ENCODE results near the gene PKN1.

The PKN1 gene

DNA sequence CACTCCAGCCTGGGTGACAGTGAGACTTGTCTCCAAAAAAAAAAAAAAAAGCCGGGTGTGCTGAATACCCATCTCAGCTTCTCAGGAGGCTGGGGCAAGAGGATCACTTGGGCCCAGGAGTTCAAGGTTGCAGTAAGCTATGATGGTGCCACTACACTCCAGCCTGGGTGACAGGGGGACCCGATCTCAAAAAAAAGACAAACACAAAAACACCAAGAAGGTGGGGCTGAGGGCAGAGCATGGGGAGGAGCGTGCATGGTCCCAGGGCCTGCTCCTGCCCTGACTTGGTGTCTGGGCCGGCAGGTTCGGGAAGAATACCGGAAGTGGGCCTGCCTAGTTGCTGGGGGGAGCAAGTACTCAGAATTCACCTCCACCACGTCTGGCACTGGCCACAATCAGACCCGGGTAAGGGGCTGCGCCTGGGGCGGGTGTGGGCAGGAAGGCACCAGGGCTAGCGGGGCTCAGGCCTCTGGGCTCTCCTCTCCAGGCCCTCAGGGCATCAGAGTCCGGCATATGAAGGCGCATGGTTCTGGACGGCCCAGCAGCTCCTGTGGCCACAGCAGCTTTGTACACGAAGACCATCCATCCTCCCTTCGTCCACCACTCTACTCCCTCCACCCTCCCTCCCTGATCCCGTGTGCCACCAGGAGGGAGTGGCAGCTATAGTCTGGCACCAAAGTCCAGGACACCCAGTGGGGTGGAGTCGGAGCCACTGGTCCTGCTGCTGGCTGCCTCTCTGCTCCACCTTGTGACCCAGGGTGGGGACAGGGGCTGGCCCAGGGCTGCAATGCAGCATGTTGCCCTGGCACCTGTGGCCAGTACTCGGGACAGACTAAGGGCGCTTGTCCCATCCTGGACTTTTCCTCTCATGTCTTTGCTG, 25.3 kb upstream of the PKN1 start:
- no peak for DNase-seq

DNA sequence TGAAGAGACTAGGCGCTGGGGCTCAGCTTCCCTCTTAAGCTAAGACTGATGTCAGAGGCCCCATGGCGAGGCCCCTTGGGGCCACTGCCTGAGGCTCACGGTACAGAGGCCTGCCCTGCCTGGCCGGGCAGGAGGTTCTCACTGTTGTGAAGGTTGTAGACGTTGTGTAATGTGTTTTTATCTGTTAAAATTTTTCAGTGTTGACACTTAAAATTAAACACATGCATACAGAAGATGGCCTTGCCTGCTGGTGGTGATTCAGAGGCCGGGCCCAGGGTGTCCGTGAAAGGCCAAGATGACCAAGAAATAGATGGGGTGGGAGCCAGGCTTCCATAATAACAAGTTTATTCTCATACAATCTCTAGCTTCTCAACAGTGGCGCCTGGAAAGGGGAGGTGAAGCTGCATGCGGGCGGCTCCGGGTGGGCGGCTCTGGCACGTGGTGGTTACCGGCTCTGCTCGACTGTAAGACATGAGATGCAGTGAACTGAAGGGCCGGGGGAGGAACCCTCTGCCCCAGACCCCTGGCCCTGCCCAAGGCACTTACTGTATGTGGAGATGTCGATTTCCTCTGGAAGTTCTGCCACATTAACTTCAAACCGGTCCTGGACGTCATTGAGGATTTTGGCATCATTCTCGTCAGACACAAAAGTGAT, 24.5 kb upstream of the PKN1 start:
- no peak for DNase-seq

DNA sequence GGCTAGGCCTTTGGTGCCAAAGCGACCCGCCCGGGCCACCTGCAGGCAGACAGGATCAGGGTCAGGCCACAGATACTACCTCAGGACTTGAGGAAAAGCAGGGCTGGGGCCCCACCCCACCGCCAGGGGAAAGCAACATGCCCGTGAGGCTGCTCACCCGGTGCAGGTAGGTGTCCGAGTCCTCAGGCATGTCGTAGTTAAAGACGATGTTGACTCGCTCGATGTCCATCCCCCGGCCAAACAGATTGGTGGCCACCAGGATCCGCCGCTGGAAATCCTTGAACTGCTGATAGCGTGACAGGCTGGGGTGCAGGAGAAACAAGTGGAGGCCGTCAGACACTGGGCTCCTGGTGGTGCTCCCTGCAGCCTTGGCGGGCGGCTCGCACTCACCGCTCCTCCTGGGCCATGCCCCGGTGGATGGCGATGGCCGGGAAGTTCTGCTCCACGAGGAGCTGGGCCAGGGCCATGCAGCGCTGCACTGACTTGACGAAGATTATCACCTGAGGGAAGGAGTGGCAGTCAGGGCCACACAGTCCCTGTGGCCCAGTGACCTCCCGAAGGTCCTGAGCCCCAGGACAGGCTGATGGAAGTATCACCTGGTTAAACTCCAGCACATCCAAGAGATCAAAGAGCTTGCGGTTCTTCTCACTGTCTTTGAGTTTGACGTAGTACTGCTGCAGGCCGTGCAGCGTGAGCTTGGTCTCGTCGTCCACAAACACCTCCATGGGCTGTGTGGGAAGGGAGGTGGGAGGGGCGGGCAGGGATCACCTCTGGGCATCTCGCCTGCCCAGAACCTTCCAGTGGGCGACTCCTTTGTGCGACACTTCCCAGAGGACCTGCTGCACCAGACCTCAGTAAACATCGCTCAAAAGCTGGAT, 23.7 kb upstream of the PKN1 start:
- no peak for DNase-seq

DNA sequence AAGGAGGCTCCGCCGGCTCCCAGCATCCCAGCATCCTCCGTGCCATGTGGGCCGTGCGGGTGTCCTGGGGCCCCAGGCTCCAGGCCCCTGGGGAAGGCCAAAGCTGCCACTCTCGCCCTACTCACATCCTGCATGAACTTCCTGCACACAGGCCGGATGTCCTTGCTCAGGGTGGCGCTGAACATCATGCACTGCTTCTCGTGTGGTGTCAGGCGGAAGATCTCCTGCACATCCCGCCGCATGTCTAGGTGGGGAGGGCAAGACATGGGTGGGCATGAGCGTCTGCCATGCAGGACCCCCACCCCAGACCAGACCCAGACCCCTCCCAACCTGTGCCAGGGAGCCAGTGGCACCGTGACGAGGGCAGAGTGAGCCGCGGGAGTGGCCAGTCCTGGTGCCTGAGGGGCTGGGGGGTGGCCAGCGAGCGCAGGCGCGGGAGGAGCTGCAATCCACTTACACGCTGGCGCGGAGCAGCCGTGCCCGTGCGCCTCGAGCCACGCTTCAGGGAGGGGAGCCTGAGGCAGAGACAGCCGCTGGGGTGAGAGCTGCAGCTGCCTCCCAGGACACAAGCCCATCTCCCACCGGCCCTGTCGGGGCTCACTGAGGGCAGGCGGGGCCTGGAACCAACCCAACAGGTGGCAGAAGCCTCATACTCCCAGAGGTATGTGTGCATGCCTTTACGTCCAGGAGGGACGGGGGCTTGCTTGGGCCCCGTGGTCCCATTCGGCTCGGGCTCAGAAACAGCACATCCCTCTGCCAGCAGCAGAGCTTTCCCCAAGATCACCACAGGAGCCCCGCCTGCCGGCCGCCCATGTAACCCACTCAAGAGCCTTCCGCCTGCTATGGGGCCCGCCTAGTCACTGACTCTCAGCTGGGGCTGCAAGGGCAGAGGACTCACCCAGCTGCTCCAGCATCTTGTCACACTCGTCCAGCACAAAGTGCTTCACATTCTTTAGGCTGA, 22.7 kb upstream of the PKN1 start:
- no peak for DNase-seq

DNA sequence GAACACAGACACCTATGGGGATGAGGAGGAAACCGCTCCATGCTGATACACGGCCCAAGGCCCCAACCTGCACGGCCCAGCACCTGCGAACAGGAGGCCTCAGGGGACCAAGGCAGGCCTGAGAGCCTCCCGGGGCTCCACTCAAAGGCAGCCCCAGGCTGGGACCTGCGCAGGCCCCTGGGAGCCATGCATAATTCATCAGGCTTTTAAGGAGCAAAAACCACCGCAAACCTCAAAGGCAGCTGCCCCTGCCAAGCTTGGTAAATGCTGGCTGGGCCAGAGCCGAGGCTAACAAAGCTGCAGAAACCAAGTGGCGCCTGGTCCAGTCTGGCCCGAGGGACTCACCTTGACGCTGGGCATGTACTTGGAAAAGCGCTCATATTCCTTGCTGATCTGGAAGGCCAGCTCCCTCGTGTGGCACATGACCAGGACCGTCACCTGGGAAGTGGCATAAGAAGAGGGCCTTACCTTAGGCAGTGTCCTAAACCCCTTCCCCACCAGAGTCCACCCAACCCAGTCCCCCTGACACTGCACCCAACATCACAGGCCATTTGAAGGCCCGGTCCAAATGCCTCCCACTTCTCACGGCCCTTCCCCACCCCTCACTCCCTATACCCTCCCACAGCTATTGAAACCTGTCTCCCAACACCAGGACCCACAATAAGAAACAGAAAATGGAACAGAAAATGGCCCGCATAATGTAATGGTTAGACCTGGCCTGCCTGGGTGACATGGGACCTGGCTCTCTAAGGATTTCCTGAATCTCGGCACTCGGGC, 21.8 kb upstream of the PKN1 start:
- no peak for DNase-seq

DNA sequence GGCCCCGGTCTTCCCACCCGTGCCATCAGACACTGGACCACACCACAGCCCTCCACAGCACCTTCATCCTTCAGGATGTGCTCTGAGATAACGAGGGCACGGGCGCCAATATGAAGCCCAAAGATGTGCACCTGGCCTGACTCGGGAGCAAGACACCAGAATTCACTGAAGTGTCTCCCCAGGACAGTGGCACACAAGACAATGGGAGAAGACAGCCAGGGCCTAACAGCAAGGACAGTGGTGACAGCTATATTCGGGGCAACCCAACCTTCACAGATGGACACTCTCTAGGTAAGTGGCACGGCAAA, 21.2 kb upstream of the PKN1 start:
- DNase-seq = no peak

DNA sequence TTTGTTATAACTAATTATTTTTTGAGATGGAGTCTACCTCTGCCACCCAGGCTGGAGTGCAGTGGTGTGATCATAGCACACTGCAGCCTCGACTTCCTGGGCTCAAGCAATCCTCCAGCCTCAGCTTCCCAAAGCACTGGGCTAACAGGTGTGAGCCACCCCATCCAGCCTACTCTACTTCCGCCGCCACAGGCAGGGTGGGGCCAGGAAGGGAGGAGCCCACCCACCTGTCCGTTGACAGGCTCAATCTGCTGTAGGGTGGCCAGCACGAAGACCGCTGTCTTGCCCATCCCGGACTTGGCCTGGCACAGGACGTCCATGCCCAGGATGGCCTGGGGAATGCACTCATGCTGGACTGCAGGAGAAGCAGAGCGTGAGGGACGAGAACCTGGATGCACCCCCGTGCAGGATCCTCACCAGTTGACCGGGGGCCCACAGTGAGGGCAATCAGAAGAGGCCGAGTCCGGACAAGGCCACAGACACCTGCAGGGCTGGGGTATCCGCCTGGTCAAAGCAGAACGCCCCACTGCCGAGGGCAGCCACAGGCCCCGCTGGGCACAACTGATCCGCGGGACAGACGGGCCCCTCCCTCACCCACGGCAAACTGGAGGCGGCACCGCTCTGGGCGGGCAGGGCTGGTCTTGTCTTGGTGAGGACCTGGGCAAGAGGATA, 20.6 kb upstream of the PKN1 start:
- no peak for DNase-seq

DNA sequence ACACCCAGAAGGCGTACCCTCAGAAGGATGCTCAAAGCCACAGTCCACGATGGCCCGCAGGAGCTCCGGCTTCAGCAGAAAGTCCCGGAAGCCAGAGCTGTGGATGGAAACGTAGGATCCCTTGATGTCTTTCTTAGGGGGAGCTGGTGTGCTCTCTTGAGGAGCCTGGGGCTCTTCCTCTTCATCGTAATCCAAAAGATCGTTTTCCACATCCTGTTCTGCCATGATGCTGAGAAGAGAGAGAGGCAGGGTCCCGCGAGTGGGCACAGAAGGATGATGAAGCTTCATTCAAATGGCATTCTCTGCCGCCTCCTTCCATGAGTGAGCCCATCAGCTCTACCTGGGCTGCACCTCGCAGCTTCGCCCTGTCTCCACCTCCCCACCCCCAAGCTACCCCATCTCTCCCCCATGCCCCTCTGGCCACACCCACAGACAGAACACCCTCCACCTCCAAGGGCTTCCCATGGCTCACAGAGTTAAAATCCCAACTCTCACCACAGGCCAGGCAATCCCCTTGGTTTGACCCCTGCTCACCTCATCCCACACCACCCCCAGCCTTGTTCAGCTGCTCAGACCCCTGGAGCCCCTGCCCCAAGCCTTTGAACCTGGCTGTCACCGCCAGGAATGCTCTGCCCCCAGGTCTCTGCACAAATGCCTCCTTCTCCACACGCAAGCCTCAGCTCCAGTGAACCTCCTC, 20.0 kb upstream of the PKN1 start:
- no peak for DNase-seq

DNA sequence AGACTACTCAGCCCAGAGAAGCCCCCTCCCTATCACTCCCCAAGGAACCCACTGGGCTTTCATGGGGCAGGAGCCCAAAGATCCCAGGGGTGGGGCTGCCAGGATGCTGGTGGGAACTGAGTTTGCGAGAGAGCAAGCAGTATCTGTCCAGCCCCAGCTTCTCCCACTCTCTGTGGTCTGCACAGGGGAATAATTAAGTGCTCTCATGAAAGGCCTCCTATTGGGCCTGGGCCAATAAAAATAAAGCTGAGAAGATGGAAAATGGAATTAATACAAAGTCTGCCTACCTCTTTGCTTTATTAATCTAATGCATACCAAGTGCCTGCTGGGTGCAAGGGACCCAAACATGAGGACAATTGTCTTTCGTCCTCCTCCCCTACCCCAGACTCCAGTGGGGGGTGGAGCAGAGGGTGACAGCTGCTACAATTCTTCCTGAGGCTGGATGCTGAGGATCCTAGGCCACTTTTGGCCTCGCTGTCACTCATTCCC, 19.4 kb upstream of the PKN1 start:
- no peak for DNase-seq

DNA sequence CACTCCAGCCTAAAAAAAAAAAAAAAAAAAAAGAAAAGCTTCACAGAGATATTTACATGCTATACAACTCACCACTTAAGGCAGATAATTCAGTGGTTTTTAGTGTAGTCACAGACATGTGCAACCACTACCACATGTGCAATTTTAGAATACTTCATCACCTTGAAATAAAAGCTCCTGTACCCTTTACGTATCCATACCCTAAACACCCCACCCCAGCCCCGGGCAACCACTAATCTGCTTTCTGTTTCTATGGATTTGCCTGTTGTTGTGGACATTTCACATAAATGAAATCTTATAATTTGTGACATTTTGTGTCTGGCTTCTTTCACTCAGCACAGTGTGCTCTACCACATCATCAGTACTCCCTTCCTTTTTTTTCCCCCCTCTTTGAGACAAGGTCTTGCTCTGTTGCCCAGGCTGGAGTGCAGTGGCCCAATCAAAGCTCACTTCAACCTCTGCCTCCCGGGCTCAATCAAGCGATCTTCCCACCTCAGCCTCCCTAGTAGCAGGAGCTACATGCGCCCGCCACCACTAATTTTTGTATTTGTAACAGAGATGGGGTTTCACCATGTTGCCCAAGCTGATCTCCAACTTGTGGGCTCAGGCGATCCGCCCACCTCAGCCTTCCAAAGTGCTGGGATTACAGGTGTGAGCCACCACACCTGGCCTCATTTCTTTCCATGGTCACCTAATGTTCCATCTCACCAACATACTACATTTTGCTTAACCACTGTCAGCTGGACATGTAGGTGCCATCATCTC, 18.0 kb upstream of the PKN1 start:
- DNase-seq = no peak

DNA sequence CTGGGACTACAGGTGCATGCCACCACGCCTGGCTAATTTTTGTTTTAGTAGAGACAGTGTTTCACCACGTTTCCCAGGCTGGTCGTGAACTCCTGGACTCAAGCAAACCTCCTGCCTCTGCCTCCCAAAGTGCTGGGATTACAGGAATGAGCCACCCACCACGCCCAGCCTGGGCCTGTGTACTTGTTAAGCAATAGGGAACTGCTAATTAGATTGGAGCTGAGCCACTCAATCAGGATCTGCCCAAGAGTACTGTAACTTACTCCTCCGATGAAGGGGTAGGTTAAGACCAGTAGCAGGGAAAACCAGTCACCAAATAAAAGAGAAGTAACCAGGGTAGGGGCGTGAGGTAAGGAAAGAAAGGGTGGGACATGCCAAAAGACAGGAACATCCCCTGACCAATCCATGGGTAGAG, 16.3 kb upstream of the PKN1 start:
- no peak for DNase-seq

DNA sequence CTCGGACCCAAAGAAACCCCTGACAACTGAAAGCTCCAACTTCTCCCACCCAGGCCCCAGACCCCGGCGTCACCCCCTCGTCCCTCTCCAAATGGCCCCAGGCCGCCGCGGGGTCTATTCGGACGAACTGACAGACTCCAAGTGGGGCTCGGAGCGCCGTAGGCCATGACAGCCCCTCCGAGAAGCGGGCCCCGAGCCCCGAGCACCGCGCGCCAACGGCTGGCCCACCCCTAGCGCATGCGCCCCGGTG, 14.3 kb upstream of the PKN1 start:
- DNase-seq = peak; percentile 76 to 84

DNA sequence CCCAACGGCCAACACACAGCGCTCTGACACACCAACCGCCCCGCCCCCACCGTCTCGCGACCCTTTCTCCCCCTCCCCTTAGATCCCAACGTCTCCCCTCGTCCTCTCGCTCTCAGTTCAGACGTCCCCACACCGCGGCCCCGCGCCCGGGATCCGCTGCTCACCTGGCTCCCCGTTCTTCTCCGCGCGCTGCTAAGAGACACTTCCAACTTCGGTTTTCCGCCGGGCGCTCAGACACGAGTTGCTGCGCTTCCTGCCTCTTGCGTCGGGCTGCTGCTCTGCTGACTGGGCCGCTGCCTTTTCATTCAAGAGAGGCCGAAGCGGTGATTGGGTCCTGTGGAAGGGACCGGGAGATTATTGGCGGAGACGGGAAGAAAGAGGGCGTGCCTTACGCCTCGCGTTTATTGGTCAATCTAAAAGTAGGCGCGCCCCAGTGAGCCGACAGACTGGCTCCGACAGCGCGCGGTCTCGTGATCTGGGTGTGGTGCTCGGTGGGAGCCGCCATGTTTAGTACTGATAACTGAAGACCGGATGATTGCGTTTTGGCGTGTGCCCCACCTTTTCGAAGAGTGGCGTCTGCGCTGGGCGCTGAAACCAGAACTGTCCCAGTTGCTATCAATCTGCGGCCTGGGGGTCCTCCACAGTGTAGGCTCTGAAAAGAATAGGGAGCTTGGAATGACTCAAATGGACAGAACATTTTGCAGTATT, 13.8 kb upstream of the PKN1 start, which contains the start of gene DDX39A:
DDX39A (minus strand) TSS at position 236 of the 708 bp plus-strand sequence. CDS start 6,121 bp downstream, outside the sequence.
- peak; percentile 89 to 92 for DNase-seq

DNA sequence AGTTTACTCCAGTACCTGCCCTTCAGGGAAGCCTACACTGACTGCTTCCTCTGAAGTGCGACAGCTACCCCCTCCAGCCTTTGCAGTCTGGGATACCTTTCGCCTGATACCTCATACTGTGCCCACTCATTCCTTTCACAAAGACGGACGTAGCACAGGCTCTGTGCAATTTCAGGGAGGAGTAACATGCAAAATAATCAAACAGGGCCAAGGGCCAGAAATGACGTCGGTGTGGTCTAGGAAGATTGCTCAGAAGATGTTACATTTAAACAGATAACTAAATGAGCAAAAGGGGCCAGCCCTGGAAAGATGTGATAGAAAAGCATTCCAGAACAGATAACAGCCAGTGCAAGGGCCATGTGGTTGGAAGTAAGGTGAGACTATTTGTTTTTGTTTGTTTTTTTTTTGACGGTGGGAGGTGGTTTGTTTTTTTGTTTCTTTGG, 7.4 kb upstream of the PKN1 start:
- DNase-seq = no peak

DNA sequence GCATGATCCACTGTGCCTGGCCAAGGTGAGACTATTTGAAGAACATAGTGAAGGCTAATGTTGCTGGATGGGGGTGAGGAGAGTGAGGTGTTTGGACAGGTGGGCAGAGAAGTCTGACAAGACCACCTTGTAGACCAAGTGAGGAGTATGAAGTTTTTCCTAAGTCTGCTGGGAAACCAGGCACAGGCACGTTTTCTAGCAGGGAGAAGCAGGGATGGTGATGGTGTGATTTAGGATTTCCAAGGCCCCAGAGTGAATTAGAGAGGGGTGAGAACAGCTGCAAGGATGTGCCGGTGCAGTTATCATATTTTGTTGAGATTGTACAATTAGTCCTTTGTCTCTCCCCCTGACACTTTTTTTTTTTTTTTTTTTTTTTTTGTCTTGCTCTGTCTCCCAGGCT, 5.6 kb upstream of the PKN1 start:
- DNase-seq = no peak

DNA sequence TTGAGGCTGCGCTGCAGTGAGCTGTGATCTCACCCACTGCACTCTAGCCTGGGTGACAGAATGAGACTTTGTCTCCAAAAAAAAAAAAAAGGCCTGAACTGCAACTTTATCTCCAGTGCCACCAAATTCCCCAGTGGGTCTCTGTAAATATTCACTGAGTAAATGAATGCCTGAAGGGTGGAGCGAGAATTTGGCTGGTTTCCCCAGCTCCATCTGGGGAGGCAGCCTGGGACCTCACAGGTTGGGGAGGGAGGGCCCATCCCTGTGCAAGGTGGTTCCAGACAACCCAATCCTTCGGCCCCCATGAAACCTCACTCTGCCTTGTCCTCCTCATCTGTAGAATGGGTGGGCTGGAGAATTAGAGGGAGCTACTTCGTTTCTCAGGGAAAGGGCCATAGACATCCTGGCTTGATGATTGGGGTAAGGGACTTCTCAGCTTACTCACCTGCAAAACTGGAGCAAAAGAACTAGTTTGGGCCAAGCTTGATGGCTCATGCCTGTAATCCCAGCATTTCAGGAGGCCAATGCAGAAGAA, 4.2 kb upstream of the PKN1 start:
- DNase-seq = no peak

DNA sequence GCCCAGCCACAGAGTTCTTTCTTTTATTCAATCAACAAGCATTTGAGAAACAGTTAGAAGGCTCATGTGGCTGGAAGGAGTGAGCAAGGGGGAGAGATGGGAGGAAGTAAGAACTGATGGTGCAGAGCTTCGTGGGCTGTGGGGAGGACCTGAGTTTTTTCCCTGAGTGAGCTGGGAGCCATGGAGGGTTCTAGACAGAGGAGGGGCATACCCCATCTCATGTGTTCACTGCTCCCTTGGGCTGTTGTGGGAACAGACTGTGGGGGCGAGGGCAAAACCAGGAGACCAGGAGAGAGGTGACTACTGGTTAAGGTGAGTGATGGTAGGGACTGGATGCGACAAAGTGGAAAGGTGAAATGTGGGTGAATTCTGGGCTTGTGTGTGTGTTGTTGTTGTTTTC, 2.4 kb upstream of the PKN1 start:
- no peak for DNase-seq
